GM12878 (cell line): Measurements from ENCODE around the gene TGFB1I1. TPM values are rescaled to one million over a fixed set of nuclear protein-coding genes. Genes with fewer than 3 reads are reported as not detected.

Source experiments
- ATAC-seq: fragments of 200-7000 bp; cut with Tn5 transposase; 3 replicates; pipeline ENCODE4 v1.9.1; 2020; ENCODE audit warnings: mild to moderate bottlenecking, moderate library complexity
- BruUV-seq: library from RNA; stranded (reverse); fragments of 400-500 nt; replicated peaks from 2 replicates; lab custom pipeline; 2021; lab: Mats Ljungman, UMichigan
- CTCF ChIA-PET: fragments of 300-600 bp; sonication (Branson Sonifier 250); formaldehyde crosslinking; extraction: SDS; loops from one replicate; lab custom pipeline; 2021; ENCODE audit warnings: inconsistent platforms; lab: Yijun Ruan, JAX
- POLR2A ChIA-PET: fragments of 350-600 bp; formaldehyde crosslinking; extraction: SDS; loops from one replicate; lab custom pipeline; 2021; ENCODE audit warnings: inconsistent platforms; lab: Charles Lee
- RAD21 ChIA-PET: fragments of 300-600 bp; sonication (Branson Sonifier 250); formaldehyde crosslinking; loops from one replicate; lab custom pipeline; 2023; ENCODE audit warnings: antibody characterized with exemption; ENCODE audit not compliant: unreplicated experiment; lab: Charles Lee
- SMC1A ChIA-PET: fragments of 300-600 bp; sonication (Branson Sonifier 250); formaldehyde crosslinking; loops from one replicate; lab custom pipeline; 2023; ENCODE audit not compliant: unreplicated experiment, uncharacterized antibody; lab: Charles Lee
- DNase-seq: peaks from one replicate; pipeline ENCODE4 v3.0.0-alpha.2; 2011; ENCODE audit warnings: low read depth, low spot score
- FAIRE-seq: peaks from 3 replicates; lab custom pipeline; 2011; peaks lifted over from hg19 to GRCh38; lab: Jason Lieb, UNC
- H2AFZ ChIP-seq: 2 replicates; pipeline ENCODE4 v1.6.0; 2011; ENCODE audit warnings: low read depth, low read length, control low read depth; ENCODE audit not compliant: control insufficient read depth
- H3K27ac ChIP-seq: 2 replicates; pipeline ENCODE4 v1.5.1; 2011; ENCODE audit warnings: control low read depth; ENCODE audit not compliant: control insufficient read depth, insufficient read depth
- H3K27me3 ChIP-seq, 2 experiments: replicated peaks in 1 of 2; 2 replicates each; pipeline versions ENCODE4 v1.6.0 to v1.6.1; 2011; ENCODE audit warnings: low read length in 1 of 2; ENCODE audit not compliant: control insufficient read depth in 2 of 2, insufficient read depth in 2 of 2
- H3K36me3 ChIP-seq, 2 experiments: 2 replicates each; pipeline ENCODE4 v1.5.1; 2011; ENCODE audit warnings: low read length in 1 of 2; ENCODE audit not compliant: control insufficient read depth in 2 of 2, insufficient read depth in 2 of 2
- H3K4me1 ChIP-seq: 2 replicates; pipeline ENCODE4 v1.6.1; 2011; ENCODE audit warnings: mild to moderate bottlenecking, low read length, moderate library complexity, mixed read lengths; ENCODE audit not compliant: control insufficient read depth, insufficient read depth
- H3K4me2 ChIP-seq: 2 replicates; pipeline ENCODE4 v1.6.0; 2011; ENCODE audit warnings: control low read depth; ENCODE audit not compliant: control insufficient read depth, insufficient read depth
- H3K4me3 ChIP-seq: fragments of 200-600 bp; sonication (generic); 2 replicates; pipeline ENCODE4 v1.5.1; 2016
- H3K79me2 ChIP-seq: 2 replicates; pipeline ENCODE4 v1.6.0; 2011; ENCODE audit warnings: low read length; ENCODE audit not compliant: control insufficient read depth, insufficient read depth
- H3K9ac ChIP-seq: 2 replicates; pipeline ENCODE4 v1.8.0; 2011; ENCODE audit warnings: low read length, control low read depth, mixed read lengths; ENCODE audit not compliant: control insufficient read depth, insufficient read depth
- H3K9me3 ChIP-seq: replicated peaks from 3 replicates; pipeline ENCODE4 v1.5.1; 2011; ENCODE audit warnings: mild to moderate bottlenecking, low read length; ENCODE audit not compliant: control insufficient read depth, insufficient read depth
- H4K20me1 ChIP-seq: 2 replicates; pipeline ENCODE4 v1.6.0; 2011; ENCODE audit not compliant: control insufficient read depth, insufficient read depth
- BHLHE40 ChIP-seq, 2 experiments: fragments of 450-650 bp in 1 of 2; IDR thresholded peaks; 2 replicates each; pipeline ENCODE4 v1.6.1; 2011 to 2017; ENCODE audit warnings: low read depth in 2 of 2, borderline replicate concordance in 1 of 2, improper control_type of control experiment in 1 of 2, low read length in 1 of 2, mild to moderate bottlenecking in 1 of 2
- EP300 ChIP-seq, 2 experiments: fragments of 150-350 bp in 1 of 2; IDR thresholded peaks; 2 replicates each; pipeline ENCODE4 v1.6.1; 2011 to 2012; ENCODE audit warnings: low read depth in 2 of 2, low read length in 2 of 2, borderline replicate concordance in 1 of 2, improper control_type of control experiment in 1 of 2, inconsistent platforms in 1 of 2; ENCODE audit not compliant: control insufficient read depth in 1 of 2
- HDAC2 ChIP-seq: fragments of 200-600 bp; sonication (generic); IDR thresholded peaks from 2 replicates; pipeline ENCODE4 v1.6.1; 2017
- MEF2B ChIP-seq: fragments of 450-650 bp; IDR thresholded peaks from 2 replicates; pipeline ENCODE4 v1.6.1; 2018; ENCODE audit warnings: mild to moderate bottlenecking, moderate library complexity; ENCODE audit not compliant: partially characterized antibody, poor library complexity, severe bottlenecking
- MTA3 ChIP-seq: IDR thresholded peaks from 2 replicates; pipeline ENCODE4 v1.6.1; 2012; ENCODE audit warnings: low read length, inconsistent platforms, borderline replicate concordance
- NFXL1 ChIP-seq: fragments of 450-650 bp; IDR thresholded peaks from 2 replicates; pipeline ENCODE4 v1.6.1; 2017; ENCODE audit warnings: antibody characterized with exemption, mild to moderate bottlenecking, borderline replicate concordance
- PAX8 ChIP-seq: fragments of 450-650 bp; IDR thresholded peaks from 2 replicates; pipeline ENCODE4 v1.6.1; 2017; ENCODE audit warnings: mild to moderate bottlenecking, moderate library complexity
- REST ChIP-seq: IDR thresholded peaks from 2 replicates; pipeline ENCODE4 v1.6.1; 2012; ENCODE audit warnings: mild to moderate bottlenecking, low read depth, low read length
- RUNX3 ChIP-seq: IDR thresholded peaks from 2 replicates; pipeline ENCODE4 v1.6.1; 2012; ENCODE audit warnings: low read length, inconsistent platforms
- SUZ12 ChIP-seq: fragments of 200-600 bp; sonication (generic); IDR thresholded peaks from one replicate; pipeline ENCODE4 v1.6.1; 2018; ENCODE audit warnings: antibody characterized with exemption, mild to moderate bottlenecking; ENCODE audit not compliant: unreplicated experiment
- USF2 ChIP-seq: IDR thresholded peaks from 2 replicates; pipeline ENCODE4 v1.6.1; 2011; ENCODE audit warnings: low read depth, low read length, improper control_type of control experiment, borderline replicate concordance
- ZBTB4 ChIP-seq: fragments of 450-650 bp; formaldehyde crosslinking; IDR thresholded peaks from 2 replicates; pipeline ENCODE4 v1.4.0; 2022; ENCODE audit warnings: mild to moderate bottlenecking, moderate library complexity
- WGBS: methylation state at CpG from one replicate; pipeline ENCODE4 v1.1.6; 2016; ENCODE audit warnings: low lambda C conversion rate; ENCODE audit not compliant: insufficient replicate concordance, insufficient coverage; ENCODE audit errors: missing lambda C conversion rate; 5-methylcytosine and 5-hydroxymethylcytosine counted together
- in situ Hi-C: fragments of 300-500 bp; cut with MboI; formaldehyde crosslinking; loops from 9 replicates; pipeline ENCODE4 v1.14.3; 2018; ENCODE audit warnings: mixed read lengths
- intact Hi-C: fragments of 100-400 bp; cut with micrococcal nuclease; formaldehyde crosslinking; loops from one replicate; pipeline ENCODE4 v1.14.2; 2022; ENCODE audit not compliant: unreplicated experiment
- polyA plus RNA-seq, 11 experiments: library from polyadenylated mRNA; depleted of rRNA in 4 of 11; unstranded in 6 of 11; stranded (reverse) in 5 of 11; fragments of >200 nt; fragmentation: Nextera tagmentation in 4 of 11; fragmentation: Illumina TruSeq in 1 of 11; extraction: Ambion mirVana in 4 of 11; extraction: Trizol in 1 of 11; gene quantifications; 1 replicate in 1 of 11; 2 replicates in 10 of 11; pipeline versions ENCODE4 v1.2.1 to v1.2.3, GENCODE V29; 2011 to 2016; ENCODE audit warnings: inconsistent platforms in 2 of 11, missing spikeins in 2 of 11, low read depth in 1 of 11
- total RNA-seq, 4 experiments: library from RNA; depleted of rRNA in 3 of 4; stranded (reverse); fragments of >200 nt in 3 of 4; fragmentation: Illumina TruSeq in 1 of 4; extraction: Trizol in 1 of 4; gene quantifications; 2 replicates each; pipeline versions ENCODE4 v1.2.1 to v1.2.3, GENCODE V29; 2013 to 2021

The TGFB1I1 gene
- total and polyA plus RNA-seq, 10 of the 15 experiments (the other 5 are each of a cell fraction or from before 2014, with no cell fraction given) = 0.13 to 2.3 (median 0.41) TPM; not detected in 2

- FAIRE-seq (no peak), ATAC-seq (peak; percentile 72), DNase-seq (no peak)
- no peaks in the 10 kb centered on the region for H3K27me3 ChIP-seq
- ChIA-PET RAD21 (interaction anchor here (0.7 to 3.2 kb wide), 5 partner anchors 9 to 289 kb away, joined by 3 to 20 read pairs (median 4); partner anchors contain the start of gene ZNF843), POLR2A (interaction anchor here (0.8 to 1.8 kb wide), 6 partner anchors 8 to 248 kb away, joined by 3 to 7 read pairs (median 4); no protein-coding TSS in a partner anchor), CTCF (interaction anchor here (0.5 to 4.8 kb wide), 16 partner anchors 10 to 488 kb away, joined by 3 to 20 read pairs (median 3); partner anchors contain the start of gene ZNF843), SMC1A (interaction anchor here (0.9 to 5.2 kb wide), 9 partner anchors 8 to 250 kb away, joined by 3 to 31 read pairs (median 6); partner anchors contain the start of genes FUS and ZNF843)
- no peaks in the 10 kb centered on the region for H3K9me3 ChIP-seq
- BruUV-seq = no TSS peak
- in situ Hi-C loops = loop anchor here (25.0 kb wide), 1 partner anchor 443 kb away; the partner anchor contains the start of gene HSD3B7
- H3K4me1 ChIP-seq = no peaks in the 10 kb centered on the region
- H2AFZ ChIP-seq = no peak overlapping the region
- H4K20me1 ChIP-seq = no peaks in the 10 kb centered on the region
- no peaks in the 10 kb centered on the region for H3K79me2 ChIP-seq
- H3K9ac ChIP-seq = no peak overlapping the region
- TF ChIP-seq EP300 (IDR thresholded peaks at IDR 0.05; ENCODE audit: borderline replicate concordance in 1 of 2, control insufficient read depth in 1 of 2, low read depth in 2 of 2, low read length in 2 of 2) = no peak
- TF ChIP-seq NFXL1 = no peak
- no peak for TF ChIP-seq REST
- TF ChIP-seq HDAC2 = no peak
- no peak for TF ChIP-seq USF2
- no peak for TF ChIP-seq MTA3
- TF ChIP-seq RUNX3 = no peak
- no peak for TF ChIP-seq SUZ12
- TF ChIP-seq PAX8 = no peak
- no peak for TF ChIP-seq BHLHE40 (IDR thresholded peaks at IDR 0.05; ENCODE audit: borderline replicate concordance in 1 of 2, low read depth in 2 of 2, low read length in 1 of 2)
- no peak for TF ChIP-seq ZBTB4
- no peak for TF ChIP-seq MEF2B
- intact Hi-C loops = no loop called here
- WGBS = 15% methylated on average over 5 of the region's 5 CpGs
- 0 out of 2 replicates have a peak overlapping the region, but pooled peaks have one; percentile 15 for H3K4me2 ChIP-seq
- H3K4me3 ChIP-seq = no peak overlapping the region
- H3K27ac ChIP-seq = no peak overlapping the region
- H3K36me3 ChIP-seq = no peaks in the 10 kb centered on the region
Measured at GRCh38 chr16:31430380-31431052, 41.4 kb upstream of the TGFB1I1 start.
